GM19397 (cell line): ENCODE measurements around the gene TMEM31.
"Not testable (repeated sequence)": the region's sequence is repeated elsewhere in the genome, so short reads cannot be mapped to it uniquely, and the experiment has no call there.

Experiments used
- ATAC-seq: cut with Tn5 transposase; IDR thresholded peaks from one replicate; pipeline ENCODE4 v1.9.1; 2021; ENCODE audit warnings: mild to moderate bottlenecking, moderate library complexity; ENCODE audit not compliant: unreplicated experiment

TMEM31 gene

DNA sequence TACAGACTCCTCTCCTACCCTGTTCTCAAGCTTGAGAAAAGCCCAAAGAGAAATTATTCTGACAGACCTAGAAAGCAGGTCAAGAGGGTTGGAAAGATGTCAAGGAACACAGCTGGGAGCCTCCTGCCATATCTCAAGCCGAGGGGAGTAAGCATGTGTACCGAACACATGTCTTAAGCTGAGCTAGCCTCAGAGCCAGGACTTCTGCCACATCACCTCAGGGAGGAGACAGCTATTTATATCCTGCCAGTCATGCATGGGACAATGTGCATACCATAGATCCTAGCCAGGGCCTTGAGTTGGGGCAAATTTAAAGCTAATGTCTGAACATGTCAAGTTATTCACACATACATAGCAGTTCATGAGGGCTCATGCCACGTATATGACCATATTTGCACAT lies 11.8 kb downstream of the TMEM31 start:
- ATAC-seq: no peak

- no peak for ATAC-seq
Observed at GRCh38 chrX:103726477-103726876, 15.8 kb downstream of the TMEM31 start.

DNA sequence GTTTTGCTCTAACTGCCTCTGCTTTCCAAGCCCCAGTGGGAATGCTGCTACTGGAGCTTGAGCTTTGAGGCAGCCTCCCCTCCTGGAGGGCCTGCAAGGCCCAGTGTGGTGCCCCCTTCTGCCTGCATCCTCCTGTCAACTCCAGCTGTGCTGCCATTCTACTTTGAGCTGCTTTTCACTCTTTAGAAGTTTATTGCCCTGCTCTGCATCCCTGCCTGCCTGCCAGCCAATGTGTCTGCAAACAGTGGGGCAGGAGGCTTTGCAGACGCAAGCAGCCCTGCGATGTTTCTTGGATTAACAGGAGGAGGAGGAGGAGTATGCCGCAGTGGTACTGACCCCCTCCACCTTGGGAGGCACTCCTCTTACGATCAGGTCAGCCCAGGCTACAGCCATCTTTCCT lies 16.4 kb downstream of the TMEM31 start:
- no peak for ATAC-seq

GRCh38 chrX:103729015-103729414 lies 18.3 kb downstream of the TMEM31 start:
- ATAC-seq: no peak

DNA sequence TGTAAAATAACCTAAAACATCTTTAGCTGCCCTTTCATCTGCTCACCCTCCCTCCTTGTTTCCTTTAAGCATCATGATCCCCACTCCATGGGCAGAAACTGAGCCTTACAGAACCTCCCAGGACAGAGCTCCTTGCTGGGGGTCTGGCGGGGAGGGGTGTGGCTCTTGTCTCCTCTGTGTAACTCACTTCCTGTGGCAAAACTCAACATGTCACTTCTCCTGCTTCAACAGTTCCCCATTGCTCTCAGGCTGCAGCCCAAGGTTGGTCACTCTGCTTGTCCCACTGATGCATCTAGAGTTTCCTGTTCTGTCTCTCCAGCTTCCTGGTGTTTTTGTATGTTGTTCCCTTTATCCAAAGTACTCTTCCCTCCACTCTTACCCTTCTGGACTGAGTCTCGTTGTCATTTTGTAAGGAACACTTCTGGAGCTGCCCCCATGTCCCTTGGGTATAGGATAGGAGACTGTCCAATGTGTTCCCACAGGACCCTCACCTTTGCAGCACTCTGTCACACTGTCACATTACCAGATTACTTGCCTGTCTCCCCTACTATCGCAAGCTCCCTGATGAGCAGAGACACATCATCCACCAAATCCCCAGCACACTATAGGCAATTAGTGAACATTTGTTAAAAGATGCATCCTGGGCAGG lies 19.6 kb downstream of the TMEM31 start:
- ATAC-seq: no peak

DNA sequence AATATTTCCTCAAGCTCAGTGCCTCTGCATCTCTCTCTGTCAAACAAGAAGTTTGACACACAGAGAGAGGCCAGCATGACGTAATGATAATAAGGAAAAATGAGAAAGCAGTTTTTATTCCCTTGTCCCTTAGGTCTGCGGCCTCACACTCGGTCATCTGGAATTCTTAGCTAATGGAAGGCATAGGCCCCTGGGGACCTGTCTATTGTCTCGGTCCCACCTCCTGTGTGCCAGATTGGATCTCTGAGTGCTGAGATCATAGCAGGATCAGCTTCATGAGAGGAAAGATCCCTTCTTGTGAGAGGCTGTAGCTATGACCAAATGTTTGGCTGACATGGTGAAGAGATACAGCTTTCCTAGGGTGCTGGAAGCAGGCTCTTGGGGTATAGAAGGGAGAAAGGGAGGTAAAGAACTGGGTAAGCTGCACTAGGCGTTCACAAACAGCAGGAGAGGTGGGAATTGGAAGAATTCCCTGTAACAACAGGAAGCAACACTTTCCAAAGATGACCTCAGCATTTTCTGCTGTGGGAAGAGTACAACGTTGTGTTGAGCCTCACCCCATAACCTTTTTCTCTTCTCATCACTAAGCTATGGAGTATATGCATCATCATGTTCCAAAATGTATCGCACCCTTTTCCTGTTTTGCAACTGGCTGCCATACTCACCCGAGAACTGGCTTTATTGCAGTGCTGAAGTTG lies 20.2 kb downstream of the TMEM31 start:
- no peak for ATAC-seq

DNA sequence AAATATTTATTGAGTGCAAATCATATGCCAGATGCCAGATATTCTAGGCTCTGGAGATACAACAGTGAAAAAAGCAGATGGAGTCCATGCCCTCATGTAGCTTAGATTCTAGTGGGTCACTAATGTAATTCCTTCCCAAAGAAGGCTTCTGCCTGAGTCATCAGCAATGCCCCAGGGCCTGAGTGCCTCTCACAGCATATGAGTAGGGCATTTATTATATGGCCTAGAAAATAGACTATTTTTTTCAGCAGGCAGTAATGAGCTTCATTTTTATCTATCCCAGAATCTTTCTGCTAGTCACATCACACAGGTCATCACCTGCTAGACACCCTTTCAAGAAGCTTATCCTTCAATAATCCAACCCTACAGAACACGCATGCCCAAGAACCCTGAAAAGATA lies 22.3 kb downstream of the TMEM31 start:
- no peak for ATAC-seq

GRCh38 chrX:103734125-103734760 lies 23.5 kb downstream of the TMEM31 start:
- no peak for ATAC-seq

DNA sequence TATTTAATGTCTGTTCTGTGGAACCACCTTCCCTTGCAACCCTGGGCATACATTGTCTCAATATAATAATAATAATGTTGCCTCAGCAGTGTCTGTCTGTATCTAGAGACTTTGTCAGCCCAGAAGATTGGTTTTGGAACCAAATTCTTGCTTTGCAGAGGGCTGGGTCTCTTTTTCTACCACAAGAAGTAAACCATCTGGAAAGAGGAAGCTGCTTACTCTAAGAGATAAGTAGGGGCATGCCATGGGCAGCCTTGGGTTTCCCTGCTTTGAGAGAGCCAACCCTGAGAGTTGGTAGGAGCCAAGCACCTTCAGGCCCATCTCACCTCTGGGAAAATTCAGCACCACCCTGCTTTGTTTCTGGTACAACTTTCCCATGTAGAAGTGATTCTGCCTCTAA lies 27.0 kb downstream of the TMEM31 start:
- no peak for ATAC-seq

DNA sequence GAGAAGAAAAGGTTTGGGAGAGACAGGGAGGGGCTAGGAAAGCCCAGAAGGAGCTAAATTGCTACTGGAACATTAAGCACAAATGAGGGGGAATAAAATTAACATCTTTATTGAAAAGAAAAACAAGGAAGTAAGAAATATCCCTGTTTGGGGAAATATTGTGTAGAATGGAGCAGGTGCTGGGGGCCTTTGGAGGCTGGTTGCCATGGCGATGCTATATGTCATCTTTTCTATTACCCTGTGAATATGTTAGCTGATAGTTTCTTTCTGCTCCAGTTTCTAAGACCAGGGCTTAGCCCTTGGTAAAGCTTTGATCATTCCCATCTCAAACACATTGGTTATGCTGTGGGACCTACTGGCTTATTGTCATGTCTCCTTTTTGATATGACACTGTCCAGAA lies 28.7 kb downstream of the TMEM31 start:
- ATAC-seq: no peak

DNA sequence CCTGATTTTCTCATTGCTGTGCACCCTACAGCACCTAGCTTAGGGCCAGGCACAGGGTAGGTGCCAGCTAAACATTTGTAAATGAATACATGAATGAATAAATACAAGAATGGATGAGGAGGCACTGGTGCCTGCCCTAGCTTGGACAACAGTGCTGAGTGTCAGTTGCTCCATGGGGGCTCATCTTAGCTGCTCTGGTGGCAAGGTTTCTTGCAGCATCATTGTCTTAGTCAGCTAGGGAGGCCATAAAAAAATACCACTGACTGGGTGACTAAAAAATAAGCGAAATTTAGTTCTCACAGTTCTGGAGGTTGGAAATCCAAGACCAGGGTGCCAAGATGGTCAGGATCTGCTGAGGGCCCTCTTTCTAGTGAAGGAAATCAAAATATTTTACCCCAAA lies 31.2 kb downstream of the TMEM31 start:
- ATAC-seq: no peak

GRCh38 chrX:103742339-103742738 lies 31.6 kb downstream of the TMEM31 start:
- ATAC-seq: no peak

DNA sequence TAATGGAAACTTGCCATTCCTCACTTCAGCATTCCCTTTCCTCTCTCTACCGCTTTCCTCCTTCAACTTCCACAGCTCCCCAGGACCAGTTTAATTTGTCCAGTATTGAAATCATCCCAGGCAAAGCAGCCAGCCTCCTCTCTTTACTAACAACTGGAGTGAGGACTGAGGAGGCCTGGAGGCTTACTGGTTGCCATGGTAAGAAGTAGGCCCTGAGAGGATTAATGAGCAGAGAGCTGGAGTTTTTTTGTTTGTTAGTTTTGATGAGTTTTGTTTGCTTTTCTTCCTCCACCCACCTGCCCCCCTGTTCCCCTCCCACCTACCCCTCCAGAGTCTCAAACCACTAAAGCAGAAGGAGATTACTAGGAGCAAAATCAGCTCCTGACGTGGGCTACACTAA lies 36.5 kb downstream of the TMEM31 start:
- no peak for ATAC-seq

DNA sequence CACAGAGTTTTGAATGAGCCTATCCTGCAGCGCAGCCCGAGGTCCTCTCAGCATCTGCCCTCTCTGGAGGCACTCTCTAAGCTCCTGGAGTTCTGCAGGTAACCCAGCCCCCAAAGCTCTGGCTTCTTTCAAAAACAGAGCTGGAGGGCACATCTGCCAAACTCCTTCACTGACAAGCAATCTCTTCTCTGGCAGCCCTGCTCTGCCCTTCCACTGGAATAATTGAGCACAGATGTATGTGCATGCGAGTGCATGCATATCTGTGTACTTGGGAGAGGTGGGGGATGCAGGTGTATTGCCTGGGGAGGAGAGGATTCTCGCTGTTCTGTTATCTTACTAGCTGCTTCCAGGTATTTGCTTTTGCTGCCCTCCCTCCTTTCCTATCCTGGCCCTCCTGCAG lies 43.7 kb downstream of the TMEM31 start:
- no peak for ATAC-seq

DNA sequence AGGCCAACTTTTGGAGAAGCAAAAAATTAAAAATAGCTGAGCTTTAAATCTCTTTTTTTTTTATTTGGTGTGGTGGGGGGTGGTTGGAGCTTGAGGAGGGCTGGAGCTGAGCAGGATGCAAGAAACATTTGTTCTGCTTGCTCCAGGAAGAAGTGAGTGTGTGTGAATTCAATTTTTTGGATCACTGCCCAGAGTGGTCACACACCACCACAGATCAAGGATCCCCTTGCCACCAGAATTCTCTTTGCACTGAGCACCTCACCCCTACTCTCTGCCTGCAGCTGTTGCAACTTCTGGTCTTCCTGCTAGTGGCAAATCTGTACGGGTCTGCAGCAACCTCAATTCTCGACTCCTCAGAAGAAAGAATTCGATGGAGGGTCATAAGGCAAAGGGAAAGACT lies 46.0 kb downstream of the TMEM31 start:
- no peak for ATAC-seq

GRCh38 chrX:103758555-103758954 lies 47.8 kb downstream of the TMEM31 start:
- no peak for ATAC-seq

DNA sequence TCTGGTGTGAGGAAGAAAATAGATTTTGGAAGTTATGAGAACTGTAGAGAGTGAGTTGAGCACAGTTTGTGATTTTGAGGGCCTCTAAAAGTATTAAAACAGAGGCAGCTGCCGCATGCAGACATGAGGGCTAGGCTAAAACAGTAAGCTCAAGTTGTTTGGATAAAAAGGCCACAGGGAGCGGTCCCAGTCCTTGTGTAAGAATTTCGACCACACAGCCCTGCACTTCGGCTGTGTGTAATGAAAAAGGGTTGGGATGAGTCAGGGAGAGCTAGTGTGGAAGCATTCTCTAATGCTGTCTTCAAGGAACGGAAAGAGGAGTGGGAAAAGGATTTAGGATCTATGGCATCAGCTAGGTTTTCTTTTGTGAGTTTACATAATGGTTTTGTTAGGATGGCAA lies 52.8 kb downstream of the TMEM31 start:
- ATAC-seq: not testable (repeated sequence)
